GM23338 (cell line): ENCODE results near the gene FAM83C. TPM values are rescaled to one million over a fixed set of nuclear protein-coding genes. Genes with fewer than 3 reads are reported as not detected.

Source experiments
- ATAC-seq: fragments of 200-7000 bp; cut with Tn5 transposase; 3 replicates; pipeline ENCODE4 v1.9.1; 2020
- DNase-seq: peaks from one replicate; pipeline ENCODE4 v3.0.0-alpha.2; 2015; ENCODE audit warnings: low spot score
- H2AFZ ChIP-seq: fragments of 200-600 bp; sonication (generic); 2 replicates; pipeline ENCODE4 v1.8.0; 2016; ENCODE audit warnings: antibody characterized with exemption, mild to moderate bottlenecking, moderate library complexity
- H3F3A ChIP-seq: fragments of 200-600 bp; sonication (generic); replicated peaks from 2 replicates; pipeline ENCODE4 v1.8.0; 2017; ENCODE audit warnings: antibody characterized with exemption, mixed run types, low read depth
- H3K27ac ChIP-seq: fragments of 200-600 bp; sonication (generic); 2 replicates; pipeline ENCODE4 v1.6.1; 2016; ENCODE audit warnings: low read depth
- H3K27me3 ChIP-seq: fragments of 200-600 bp; sonication (generic); 2 replicates; pipeline ENCODE4 v1.8.0; 2016; ENCODE audit warnings: mild to moderate bottlenecking, mixed run types, moderate library complexity; ENCODE audit not compliant: insufficient read depth
- H3K36me3 ChIP-seq: fragments of 200-600 bp; sonication (generic); 2 replicates; pipeline ENCODE4 v1.8.0; 2016; ENCODE audit warnings: mild to moderate bottlenecking; ENCODE audit not compliant: insufficient read depth
- H3K4me1 ChIP-seq: fragments of 200-600 bp; sonication (generic); 2 replicates; pipeline ENCODE4 v1.8.0; 2016; ENCODE audit warnings: mild to moderate bottlenecking, moderate library complexity; ENCODE audit not compliant: insufficient read depth
- H3K4me2 ChIP-seq: fragments of 200-600 bp; sonication (generic); 2 replicates; pipeline ENCODE4 v1.7.1; 2017; ENCODE audit warnings: mixed run types
- H3K4me3 ChIP-seq: fragments of 200-600 bp; sonication (generic); 2 replicates; pipeline ENCODE4 v1.6.1; 2016; ENCODE audit warnings: mixed run types
- H3K79me2 ChIP-seq: fragments of 200-600 bp; sonication (generic); replicated peaks from 2 replicates; pipeline ENCODE4 v1.8.0; 2017; ENCODE audit warnings: mild to moderate bottlenecking; ENCODE audit not compliant: insufficient read depth
- H3K9me2 ChIP-seq: fragments of 200-600 bp; sonication (generic); 2 replicates; pipeline ENCODE4 v1.8.0; 2017; ENCODE audit not compliant: insufficient read depth
- H4K20me1 ChIP-seq: fragments of 200-600 bp; sonication (generic); replicated peaks from 2 replicates; pipeline ENCODE4 v1.8.0; 2017; ENCODE audit warnings: mild to moderate bottlenecking; ENCODE audit not compliant: insufficient read depth
- H3K27ac Mint-ChIP-seq: 2 replicates; pipeline ENCODE4 v1.8.0; 2020; ENCODE audit warnings: inconsistent platforms, mild to moderate bottlenecking, moderate library complexity, mixed read lengths
- H3K27me3 Mint-ChIP-seq: 3 replicates; pipeline ENCODE4 v1.8.0; 2022; ENCODE audit warnings: low read depth, mild to moderate bottlenecking, moderate library complexity, mixed read lengths, inconsistent platforms; ENCODE audit not compliant: insufficient read depth, poor library complexity
- H3K36me3 Mint-ChIP-seq: 3 replicates; pipeline ENCODE4 v1.8.0; 2021; ENCODE audit warnings: low read depth, mild to moderate bottlenecking, inconsistent platforms, moderate library complexity, mixed read lengths
- H3K4me1 Mint-ChIP-seq: 3 replicates; pipeline ENCODE4 v1.8.0; 2020; ENCODE audit warnings: mild to moderate bottlenecking, inconsistent platforms, mixed read lengths
- H3K4me3 Mint-ChIP-seq: 3 replicates; pipeline ENCODE4 v1.8.0; 2021; ENCODE audit warnings: moderate library complexity, mild to moderate bottlenecking, inconsistent platforms, mixed read lengths
- H3K9me3 Mint-ChIP-seq: 3 replicates; pipeline ENCODE4 v1.8.0; 2020; ENCODE audit warnings: moderate library complexity, mild to moderate bottlenecking, inconsistent platforms, mixed read lengths
- CREB1 ChIP-seq: fragments of 250-450 bp; sonication (Bioruptor Pico); IDR thresholded peaks from 2 replicates; pipeline ENCODE4 v1.5.0; 2020; ENCODE audit warnings: low read depth, mild to moderate bottlenecking, moderate library complexity
- EZH2 ChIP-seq: fragments of 200-600 bp; sonication (generic); IDR thresholded peaks from one replicate; pipeline ENCODE4 v1.8.0; 2017; ENCODE audit warnings: antibody characterized with exemption, mild to moderate bottlenecking, low read depth; ENCODE audit not compliant: unreplicated experiment
- EZH2phosphoT487 ChIP-seq: fragments of 200-600 bp; sonication (generic); IDR thresholded peaks from one replicate; pipeline ENCODE4 v1.8.1; 2018; ENCODE audit warnings: antibody characterized with exemption; ENCODE audit not compliant: unreplicated experiment
- NANOG ChIP-seq: IDR thresholded peaks from 2 replicates; pipeline ENCODE4 v1.6.1; 2016; ENCODE audit warnings: antibody characterized with exemption, borderline replicate concordance
- POLR2AphosphoS5 ChIP-seq: IDR thresholded peaks from 2 replicates; pipeline ENCODE4 v1.6.1; 2016; ENCODE audit warnings: antibody characterized with exemption, low read depth
- STAT1 ChIP-seq: IDR thresholded peaks from one replicate; pipeline ENCODE4 v1.6.1; 2016; ENCODE audit warnings: antibody characterized with exemption; ENCODE audit not compliant: unreplicated experiment
- ZNF331 ChIP-seq: fragments of 250-450 bp; sonication (Bioruptor Pico); IDR thresholded peaks from 2 replicates; pipeline ENCODE4 v1.5.0; 2020; ENCODE audit warnings: low read depth, mild to moderate bottlenecking, moderate library complexity
- ZNF462 ChIP-seq: fragments of 250-450 bp; sonication (Bioruptor Pico); IDR thresholded peaks from 2 replicates; pipeline ENCODE4 v1.5.0; 2020; ENCODE audit warnings: mild to moderate bottlenecking, moderate library complexity
- polyA plus RNA-seq: library from polyadenylated mRNA; unstranded; fragments of >200 nt; fragmentation: Nextera tagmentation; extraction: Ambion mirVana; gene quantifications from 2 replicates; pipeline ENCODE4 v1.2.1, GENCODE V29; 2016
- total RNA-seq: library from RNA; depleted of rRNA; stranded (reverse); fragments of >200 nt; shearing (Covaris generic); gene quantifications from 2 replicates; pipeline ENCODE4 v1.2.3, GENCODE V29; 2014
- TF ChIP-seq, protein P1 (sequence below): IDR thresholded peaks from one replicate; pipeline ENCODE4 v1.6.1; 2018; ENCODE audit warnings: antibody characterized with exemption; ENCODE audit not compliant: unreplicated experiment
- TF ChIP-seq, protein P2 (sequence below), 2 experiments: fragments of 200-600 bp in 1 of 2; sonication (generic) in 1 of 2; conservative IDR thresholded peaks; 2 replicates each; pipeline versions ENCODE4 v1.5.1 to v1.6.1; 2016 to 2017; ENCODE audit warnings: antibody characterized with exemption in 2 of 2, low read depth in 2 of 2, mild to moderate bottlenecking in 2 of 2, moderate library complexity in 1 of 2
- TF ChIP-seq, protein P3 (sequence below): IDR thresholded peaks from 2 replicates; pipeline ENCODE4 v1.6.1; 2016; ENCODE audit warnings: antibody characterized with exemption

FAM83C gene
- total and polyA plus RNA-seq, 2 experiments from 2014 or later, result 0.10 TPM; not detected in 1

- no peak for TF ChIP-seq ZNF462 (CRISPR knock-in tag)
- TF ChIP-seq EZH2phosphoT487, result no peak
- TF ChIP-seq EZH2, result no peak
These were observed 10.5 kb upstream of the FAM83C start (continued) for GRCh38 chr20:35302421-35303335.

GRCh38 chr20:35301426-35301825, 9.2 kb upstream of the FAM83C start:
- Histone ChIP-seq H4K20me1 (no peaks in the 10 kb centered on the region), H3K36me3 (no peaks in the 10 kb centered on the region), H3K9me2 (no peaks in the 10 kb centered on the region), H3K4me1 (peaks cover 9% of the 10 kb centered on the region), H3K79me2 (no peaks in the 10 kb centered on the region), H3K27ac (no peak overlapping the region), H3K27me3 (no peaks in the 10 kb centered on the region), H3K4me3 (no peak overlapping the region), H2AFZ (no peak overlapping the region), H3K4me2 (no peak overlapping the region), H3F3A (no peaks in the 10 kb centered on the region)
- no peak overlapping the region for H3K27ac Mint-ChIP-seq
- H3K9me3 Mint-ChIP-seq, result no peaks in the 10 kb centered on the region
- DNase-seq (no peak), ATAC-seq (no peak)
- no peak overlapping the region for H3K4me3 Mint-ChIP-seq
- H3K36me3 Mint-ChIP-seq, result peaks cover 6% of the 10 kb centered on the region; the same call in 1 of the 3 replicates
- peaks cover 7% of the 10 kb centered on the region for H3K27me3 Mint-ChIP-seq
- H3K4me1 Mint-ChIP-seq, result peaks cover 16% of the 10 kb centered on the region
- TF ChIP-seq STAT1, result no peak
- no peak for TF ChIP-seq ZNF331 (CRISPR knock-in tag)
- TF ChIP-seq, protein P1, sequence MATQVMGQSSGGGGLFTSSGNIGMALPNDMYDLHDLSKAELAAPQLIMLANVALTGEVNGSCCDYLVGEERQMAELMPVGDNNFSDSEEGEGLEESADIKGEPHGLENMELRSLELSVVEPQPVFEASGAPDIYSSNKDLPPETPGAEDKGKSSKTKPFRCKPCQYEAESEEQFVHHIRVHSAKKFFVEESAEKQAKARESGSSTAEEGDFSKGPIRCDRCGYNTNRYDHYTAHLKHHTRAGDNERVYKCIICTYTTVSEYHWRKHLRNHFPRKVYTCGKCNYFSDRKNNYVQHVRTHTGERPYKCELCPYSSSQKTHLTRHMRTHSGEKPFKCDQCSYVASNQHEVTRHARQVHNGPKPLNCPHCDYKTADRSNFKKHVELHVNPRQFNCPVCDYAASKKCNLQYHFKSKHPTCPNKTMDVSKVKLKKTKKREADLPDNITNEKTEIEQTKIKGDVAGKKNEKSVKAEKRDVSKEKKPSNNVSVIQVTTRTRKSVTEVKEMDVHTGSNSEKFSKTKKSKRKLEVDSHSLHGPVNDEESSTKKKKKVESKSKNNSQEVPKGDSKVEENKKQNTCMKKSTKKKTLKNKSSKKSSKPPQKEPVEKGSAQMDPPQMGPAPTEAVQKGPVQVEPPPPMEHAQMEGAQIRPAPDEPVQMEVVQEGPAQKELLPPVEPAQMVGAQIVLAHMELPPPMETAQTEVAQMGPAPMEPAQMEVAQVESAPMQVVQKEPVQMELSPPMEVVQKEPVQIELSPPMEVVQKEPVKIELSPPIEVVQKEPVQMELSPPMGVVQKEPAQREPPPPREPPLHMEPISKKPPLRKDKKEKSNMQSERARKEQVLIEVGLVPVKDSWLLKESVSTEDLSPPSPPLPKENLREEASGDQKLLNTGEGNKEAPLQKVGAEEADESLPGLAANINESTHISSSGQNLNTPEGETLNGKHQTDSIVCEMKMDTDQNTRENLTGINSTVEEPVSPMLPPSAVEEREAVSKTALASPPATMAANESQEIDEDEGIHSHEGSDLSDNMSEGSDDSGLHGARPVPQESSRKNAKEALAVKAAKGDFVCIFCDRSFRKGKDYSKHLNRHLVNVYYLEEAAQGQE, result no peak
- TF ChIP-seq, protein P2, sequence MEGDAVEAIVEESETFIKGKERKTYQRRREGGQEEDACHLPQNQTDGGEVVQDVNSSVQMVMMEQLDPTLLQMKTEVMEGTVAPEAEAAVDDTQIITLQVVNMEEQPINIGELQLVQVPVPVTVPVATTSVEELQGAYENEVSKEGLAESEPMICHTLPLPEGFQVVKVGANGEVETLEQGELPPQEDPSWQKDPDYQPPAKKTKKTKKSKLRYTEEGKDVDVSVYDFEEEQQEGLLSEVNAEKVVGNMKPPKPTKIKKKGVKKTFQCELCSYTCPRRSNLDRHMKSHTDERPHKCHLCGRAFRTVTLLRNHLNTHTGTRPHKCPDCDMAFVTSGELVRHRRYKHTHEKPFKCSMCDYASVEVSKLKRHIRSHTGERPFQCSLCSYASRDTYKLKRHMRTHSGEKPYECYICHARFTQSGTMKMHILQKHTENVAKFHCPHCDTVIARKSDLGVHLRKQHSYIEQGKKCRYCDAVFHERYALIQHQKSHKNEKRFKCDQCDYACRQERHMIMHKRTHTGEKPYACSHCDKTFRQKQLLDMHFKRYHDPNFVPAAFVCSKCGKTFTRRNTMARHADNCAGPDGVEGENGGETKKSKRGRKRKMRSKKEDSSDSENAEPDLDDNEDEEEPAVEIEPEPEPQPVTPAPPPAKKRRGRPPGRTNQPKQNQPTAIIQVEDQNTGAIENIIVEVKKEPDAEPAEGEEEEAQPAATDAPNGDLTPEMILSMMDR (conservative IDR thresholded peaks at IDR 0.05; ENCODE audit: low read depth in 2 of 2), result no peak
- TF ChIP-seq EZH2, result no peak
- TF ChIP-seq, protein P3, sequence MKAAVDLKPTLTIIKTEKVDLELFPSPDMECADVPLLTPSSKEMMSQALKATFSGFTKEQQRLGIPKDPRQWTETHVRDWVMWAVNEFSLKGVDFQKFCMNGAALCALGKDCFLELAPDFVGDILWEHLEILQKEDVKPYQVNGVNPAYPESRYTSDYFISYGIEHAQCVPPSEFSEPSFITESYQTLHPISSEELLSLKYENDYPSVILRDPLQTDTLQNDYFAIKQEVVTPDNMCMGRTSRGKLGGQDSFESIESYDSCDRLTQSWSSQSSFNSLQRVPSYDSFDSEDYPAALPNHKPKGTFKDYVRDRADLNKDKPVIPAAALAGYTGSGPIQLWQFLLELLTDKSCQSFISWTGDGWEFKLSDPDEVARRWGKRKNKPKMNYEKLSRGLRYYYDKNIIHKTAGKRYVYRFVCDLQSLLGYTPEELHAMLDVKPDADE, result no peak
- TF ChIP-seq CREB1, result no peak
- TF ChIP-seq NANOG, result no peak
- TF ChIP-seq POLR2AphosphoS5, result no peak
- TF ChIP-seq EZH2phosphoT487, result no peak
